NCI-H2081 (cell line): ENCODE measurements around the gene A4GALT.
"Not testable (repeated sequence)": the region's sequence is repeated elsewhere in the genome, so short reads cannot be mapped to it uniquely, and the experiment has no call there.

Experiments used
- DNase-seq, 2 experiments: peaks; one replicate each; lab custom pipeline; 2025; lab: John Stamatoyannopoulos, UW

A4GALT gene, protein sequence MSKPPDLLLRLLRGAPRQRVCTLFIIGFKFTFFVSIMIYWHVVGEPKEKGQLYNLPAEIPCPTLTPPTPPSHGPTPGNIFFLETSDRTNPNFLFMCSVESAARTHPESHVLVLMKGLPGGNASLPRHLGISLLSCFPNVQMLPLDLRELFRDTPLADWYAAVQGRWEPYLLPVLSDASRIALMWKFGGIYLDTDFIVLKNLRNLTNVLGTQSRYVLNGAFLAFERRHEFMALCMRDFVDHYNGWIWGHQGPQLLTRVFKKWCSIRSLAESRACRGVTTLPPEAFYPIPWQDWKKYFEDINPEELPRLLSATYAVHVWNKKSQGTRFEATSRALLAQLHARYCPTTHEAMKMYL

DNA sequence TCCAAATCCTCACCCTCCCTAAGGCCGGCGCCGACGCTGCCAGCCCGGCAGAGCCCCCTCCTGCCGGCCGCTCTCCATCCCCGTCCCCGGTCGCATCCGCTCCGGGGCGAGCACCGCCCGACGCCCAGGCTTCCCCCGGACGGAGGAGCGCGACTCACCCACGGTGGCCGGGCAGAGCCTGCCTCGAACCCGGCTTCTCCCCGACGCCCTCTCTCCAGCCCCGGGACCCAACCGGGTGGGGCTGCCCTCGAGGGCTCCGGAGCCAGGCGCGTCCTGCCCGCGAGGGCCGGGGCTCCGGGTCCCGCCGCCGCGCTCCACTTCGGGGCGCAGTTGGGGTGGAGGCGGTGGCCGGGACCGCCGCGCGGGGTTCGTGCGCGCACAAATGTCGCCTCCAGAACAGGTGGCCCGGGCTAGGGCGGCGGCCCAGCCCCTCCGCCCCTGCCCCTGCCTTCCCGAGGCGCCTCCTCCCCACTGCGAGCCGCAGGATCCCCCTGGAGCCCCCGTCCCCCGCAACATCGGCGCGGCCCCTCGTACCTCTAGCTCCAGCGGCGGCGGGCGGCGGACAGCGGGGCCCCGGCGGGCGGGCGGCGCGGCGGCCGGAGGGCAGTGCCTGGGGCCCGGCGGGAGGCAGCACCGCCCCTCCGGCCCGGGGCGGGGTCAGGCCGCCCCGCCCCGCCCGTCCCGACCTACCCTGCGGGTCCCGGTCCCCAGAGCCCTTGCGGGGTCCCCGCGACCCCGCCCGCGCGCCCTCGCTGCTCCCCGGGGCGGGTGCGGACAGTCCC, at the start of gene A4GALT:
Gene A4GALT, minus strand, starts transcription at position 608 of the 782 bp plus-strand sequence. CDS start 26,919 bp downstream, outside the sequence.
- DNase-seq, result no peak

DNA sequence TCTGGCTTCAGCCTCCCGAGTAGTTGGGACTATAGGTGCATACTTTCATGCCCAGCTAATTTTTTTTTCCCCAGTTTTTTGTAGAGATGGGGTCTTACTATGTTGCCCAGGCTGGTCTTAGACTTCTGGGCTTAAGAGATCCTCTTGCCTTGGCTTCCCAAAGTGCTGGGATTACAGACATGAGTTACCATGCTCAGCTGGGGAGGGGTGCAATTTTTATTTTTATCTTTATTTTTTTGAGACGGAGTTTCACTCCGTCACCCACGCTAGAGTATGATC, 49.7 kb upstream of the A4GALT start:
- no peak for DNase-seq

- DNase-seq, result no peak
Measured at GRCh38 chr22:42769574-42770447, 49.1 kb upstream of the A4GALT start.

- no peak for DNase-seq
Measured at GRCh38 chr22:42769238-42769573, 48.5 kb upstream of the A4GALT start.

DNA sequence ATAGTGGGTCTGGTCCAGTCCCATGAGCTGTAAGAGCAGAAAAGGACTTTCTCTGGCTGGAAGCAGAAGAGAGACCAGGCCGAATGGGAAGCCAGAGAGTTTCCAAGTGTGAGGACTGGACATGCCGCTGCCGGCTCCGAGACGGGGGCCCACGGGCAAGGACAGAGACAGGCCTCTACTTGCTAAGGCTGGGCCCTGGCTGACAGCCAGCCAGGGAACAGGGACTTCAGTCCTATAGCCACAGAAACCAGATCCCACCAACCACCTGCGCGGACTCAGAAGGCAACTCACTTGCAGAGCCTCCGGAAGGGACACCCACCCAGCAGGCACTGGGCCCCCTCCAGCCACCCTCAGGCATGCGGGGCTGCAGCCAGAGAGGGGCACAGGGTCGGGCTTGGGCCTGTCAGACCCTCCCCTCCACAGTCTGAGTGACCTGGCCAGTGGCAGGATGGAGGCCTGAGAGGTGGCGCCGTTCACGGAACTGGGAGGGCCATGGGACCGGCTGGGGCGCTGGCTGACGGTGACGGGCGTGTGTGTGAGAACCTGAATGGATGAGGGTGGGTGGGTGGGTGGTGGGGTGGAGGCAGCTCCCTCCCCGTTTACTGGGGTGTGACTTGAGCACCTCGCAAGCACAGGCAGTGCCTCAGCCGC, 47.8 kb upstream of the A4GALT start:
- DNase-seq, result no peak

- no peak for DNase-seq
Measured at GRCh38 chr22:42766860-42767259, 46.2 kb upstream of the A4GALT start.

DNA sequence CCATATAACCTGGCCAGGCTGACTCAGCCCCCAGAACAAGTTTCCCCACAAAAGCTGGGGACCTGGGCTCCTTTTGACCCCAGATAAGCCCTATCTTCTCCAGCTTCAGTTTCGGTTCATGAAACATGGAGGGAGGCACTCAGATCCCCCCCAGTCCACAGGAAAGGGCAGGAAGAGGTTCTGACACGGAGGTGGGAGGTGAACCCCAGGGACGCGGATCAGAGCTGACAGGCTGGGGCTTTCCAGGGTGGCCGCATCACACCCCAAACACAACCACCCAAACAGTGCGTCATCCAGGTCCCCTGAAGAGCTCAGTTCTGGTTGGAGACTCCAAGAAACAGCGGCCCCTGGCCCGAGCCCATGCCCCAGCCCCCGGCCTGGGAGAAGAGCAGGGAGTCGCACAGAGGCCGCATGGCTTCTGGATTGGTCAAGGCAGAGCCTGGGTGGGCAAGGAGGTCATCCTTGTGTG, 44.3 kb upstream of the A4GALT start:
- no peak for DNase-seq

DNA sequence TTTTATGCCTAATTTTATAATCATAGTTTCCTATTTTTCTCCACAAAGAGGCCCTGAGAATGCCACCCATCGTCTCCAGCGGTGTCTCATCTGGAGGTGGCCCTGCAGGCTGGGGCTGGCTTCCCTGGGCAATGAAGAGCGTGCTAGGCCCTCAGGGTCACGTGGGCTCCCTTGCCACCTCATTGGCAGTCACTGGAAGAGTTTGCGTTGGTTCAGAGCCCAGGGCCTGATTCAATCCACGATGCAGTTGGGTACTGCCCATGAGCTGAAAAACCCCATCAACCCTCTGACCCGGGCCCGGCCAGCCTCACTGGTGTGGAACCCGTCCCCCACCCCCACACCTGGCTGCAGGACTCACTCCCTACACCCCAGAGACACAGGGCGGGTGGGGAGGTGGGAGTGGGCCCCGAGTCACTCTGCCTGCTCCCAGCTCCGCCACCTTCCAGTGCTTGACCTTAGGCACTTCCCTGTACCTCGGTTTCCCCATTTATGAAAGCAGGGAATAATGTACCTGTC, 43.4 kb upstream of the A4GALT start:
- DNase-seq, result no peak

GRCh38 chr22:42760806-42761565, 40.3 kb upstream of the A4GALT start:
- DNase-seq, result no peak

GRCh38 chr22:42758931-42759629, 38.4 kb upstream of the A4GALT start:
- DNase-seq, result no peak

DNA sequence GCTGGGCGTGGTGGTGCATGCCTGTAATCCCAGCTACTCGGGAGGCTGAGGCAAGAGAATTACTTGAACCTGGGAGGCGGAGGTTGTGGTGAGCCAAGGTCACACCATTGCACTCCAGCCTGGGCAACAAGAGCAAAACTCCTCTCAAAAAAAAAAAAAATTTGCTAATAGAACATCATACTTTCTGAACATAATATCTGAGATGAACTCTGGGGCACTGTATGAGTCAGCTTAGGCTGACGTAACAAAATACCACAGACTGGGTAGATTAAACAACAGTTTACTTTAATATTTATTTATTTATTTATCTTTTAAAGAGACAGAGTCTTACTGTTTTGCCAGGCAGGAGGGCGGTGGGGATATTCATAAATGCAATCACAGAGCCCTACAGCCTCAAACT, 34.9 kb upstream of the A4GALT start:
- not testable (repeated sequence) for DNase-seq

DNA sequence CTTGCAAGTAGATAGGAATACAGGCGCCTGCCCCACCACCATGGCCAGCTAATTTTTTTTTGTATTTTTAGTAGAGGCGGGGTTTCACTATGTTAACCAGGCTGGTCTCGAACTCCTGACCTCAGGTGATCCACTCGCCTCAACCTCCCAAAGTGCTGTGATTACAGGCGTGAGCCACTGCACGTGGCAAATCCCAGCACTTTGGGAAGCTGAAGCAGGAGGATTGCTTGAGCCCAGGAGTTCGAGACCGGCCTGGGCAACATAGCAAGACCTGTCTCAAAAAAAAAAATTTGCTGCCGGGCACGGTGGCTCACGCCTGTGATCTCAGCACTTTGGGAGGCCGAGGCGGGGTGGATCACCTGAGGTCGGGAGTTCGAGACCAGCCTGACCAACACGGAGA, 34.5 kb upstream of the A4GALT start:
- not testable (repeated sequence) for DNase-seq

GRCh38 chr22:42754658-42755057, 34.0 kb upstream of the A4GALT start:
- no peak for DNase-seq

- DNase-seq, result no peak
Measured at GRCh38 chr22:42752912-42753311, 32.2 kb upstream of the A4GALT start.

- DNase-seq, result no peak
Measured at GRCh38 chr22:42752230-42752746, 31.6 kb upstream of the A4GALT start.

DNA sequence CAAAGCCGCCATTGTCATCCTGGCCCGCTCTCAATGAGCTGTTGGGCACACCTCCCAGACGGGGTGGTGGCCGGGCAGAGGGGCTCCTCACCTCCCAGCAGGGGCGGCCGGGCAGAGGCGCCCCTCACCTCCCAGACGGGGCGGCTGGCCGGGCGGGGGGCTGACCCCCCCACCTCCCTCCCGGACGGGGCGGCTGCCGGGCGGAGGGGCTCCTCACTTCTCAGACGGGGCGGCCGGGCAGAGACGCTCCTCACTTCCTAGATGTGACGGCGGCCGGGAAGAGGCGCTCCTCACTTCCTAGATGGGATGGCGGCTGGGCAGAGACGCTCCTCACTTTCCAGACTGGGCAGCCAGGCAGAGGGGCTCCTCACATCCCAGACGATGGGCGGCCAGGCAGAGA, 29.8 kb upstream of the A4GALT start:
- DNase-seq, result not testable (repeated sequence)

DNA sequence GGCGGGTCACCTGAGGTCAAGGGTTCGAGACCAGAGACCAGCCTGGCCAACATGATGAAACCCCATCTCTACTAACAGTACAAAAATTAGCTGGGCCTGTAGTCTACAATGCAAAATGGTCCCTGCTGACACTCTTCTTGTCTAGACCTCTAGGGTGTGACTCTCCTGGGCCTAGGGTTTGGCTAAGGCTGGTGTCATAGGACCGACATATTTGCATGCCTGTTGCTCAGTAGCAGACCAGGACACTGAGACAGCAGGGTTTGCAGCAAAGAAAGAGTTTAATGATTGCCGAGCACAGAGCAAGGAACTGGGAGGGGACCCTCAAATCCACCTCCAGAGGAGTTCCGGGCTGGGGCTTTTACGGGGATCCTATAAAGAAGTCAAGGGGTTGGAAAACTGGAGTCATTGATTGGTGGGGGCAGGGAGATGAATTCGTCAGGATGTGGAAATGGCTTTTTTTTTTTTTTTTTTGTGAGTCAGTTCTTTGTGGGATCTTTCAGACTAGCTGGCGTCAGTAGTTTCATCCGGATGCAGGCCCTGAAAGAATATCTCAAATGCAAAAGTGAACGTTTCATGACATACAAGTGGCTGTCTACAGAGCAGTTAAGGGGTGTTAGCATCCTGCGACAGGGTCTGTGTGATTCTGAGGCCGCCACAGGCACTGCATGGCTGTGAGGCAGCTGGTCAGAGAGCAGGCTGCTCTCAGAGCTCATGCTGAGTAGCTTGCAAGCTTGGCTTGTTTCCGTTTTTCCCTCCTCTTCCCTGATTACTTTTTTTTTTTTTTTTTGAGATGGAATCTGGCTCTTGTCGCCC, 27.2 kb upstream of the A4GALT start:
- no peak for DNase-seq

- DNase-seq, result no peak
Measured at GRCh38 chr22:42745118-42745517, 24.4 kb upstream of the A4GALT start.

DNA sequence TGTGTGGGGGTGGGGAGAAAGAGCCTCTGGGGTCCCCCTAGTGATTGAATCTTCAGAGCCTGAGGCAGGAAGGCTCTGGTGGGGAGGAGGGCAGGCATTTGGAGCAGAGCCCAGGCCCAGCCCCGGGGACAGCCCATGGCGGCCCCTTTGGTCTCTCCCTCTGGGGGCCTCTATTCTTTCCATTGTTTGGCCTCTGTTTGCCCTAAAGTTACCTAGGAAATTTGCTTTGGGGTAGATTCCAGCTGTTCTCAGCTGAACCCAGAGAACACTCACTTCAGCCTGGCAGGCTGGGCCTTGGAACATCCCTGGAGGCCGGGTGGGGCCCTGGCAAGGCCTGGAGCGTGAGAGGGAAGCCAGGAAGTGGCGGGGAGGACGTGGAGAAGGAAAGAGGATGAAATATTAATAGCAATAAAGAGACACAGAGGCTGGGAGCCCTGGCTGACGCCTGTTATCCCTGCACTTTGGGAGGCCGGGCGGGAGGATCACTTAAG, 22.9 kb upstream of the A4GALT start:
- DNase-seq, result peak in 1 of 2 experiments; percentile 10
